SH-SY5Y (cell line): ENCODE results near the gene APOBR.

ENCODE experiments used
- GATA2 ChIP-seq: IDR thresholded peaks from 2 replicates; pipeline ENCODE4 v1.6.1; 2011; ENCODE audit warnings: mild to moderate bottlenecking, low read depth, low read length
- GATA3 ChIP-seq: IDR thresholded peaks from 2 replicates; pipeline ENCODE4 v1.6.1; 2011; ENCODE audit warnings: low read depth, mild to moderate bottlenecking, low read length, moderate library complexity

GRCh38 chr16:28528463-28528867, 34.0 kb downstream of the APOBR start:
- TF ChIP-seq GATA2 (no peak), GATA3 (no peak)
